ENCODE results near the gene OSGEP.

Gene OSGEP

DNA sequence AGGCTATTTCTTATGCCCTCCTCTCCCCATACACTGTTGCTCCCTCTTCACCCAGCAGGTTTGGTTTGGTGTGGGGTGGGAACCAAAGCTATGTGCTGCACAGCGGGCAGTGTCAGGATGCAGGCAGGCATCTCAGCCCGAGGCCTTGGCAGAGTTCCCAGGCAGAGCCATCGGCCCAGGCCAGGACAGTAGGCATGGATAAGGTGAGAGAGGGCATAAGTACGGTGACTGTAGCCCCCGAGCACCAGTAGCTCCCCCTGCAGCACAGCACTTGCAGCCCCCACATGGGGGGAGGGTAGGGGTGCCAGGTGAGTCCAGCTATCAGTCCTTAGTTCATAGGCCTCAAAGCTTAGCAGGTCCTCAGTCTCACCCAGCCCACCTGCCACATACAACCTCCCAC, 25.8 kb downstream of the OSGEP start:
- DNase-seq, result no peak

DNA sequence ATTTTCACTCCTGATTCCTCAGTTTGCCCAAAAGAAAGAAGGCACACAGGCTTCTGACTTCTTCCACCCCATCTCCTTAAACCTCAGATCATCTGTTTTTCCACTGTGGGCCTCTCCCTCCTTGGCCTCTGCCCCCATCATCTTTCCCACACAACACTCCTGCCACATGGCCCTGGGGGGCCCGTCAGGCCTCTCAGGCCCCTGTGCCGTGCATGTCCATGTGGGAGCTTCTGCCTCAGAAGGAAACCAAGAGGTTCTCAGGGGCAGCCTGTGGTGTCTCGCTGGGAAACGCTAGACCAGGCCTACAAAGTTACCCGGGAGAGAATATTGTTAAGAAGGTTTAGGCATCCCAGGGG, 26.6 kb downstream of the OSGEP start:
- no peak for DNase-seq

DNA sequence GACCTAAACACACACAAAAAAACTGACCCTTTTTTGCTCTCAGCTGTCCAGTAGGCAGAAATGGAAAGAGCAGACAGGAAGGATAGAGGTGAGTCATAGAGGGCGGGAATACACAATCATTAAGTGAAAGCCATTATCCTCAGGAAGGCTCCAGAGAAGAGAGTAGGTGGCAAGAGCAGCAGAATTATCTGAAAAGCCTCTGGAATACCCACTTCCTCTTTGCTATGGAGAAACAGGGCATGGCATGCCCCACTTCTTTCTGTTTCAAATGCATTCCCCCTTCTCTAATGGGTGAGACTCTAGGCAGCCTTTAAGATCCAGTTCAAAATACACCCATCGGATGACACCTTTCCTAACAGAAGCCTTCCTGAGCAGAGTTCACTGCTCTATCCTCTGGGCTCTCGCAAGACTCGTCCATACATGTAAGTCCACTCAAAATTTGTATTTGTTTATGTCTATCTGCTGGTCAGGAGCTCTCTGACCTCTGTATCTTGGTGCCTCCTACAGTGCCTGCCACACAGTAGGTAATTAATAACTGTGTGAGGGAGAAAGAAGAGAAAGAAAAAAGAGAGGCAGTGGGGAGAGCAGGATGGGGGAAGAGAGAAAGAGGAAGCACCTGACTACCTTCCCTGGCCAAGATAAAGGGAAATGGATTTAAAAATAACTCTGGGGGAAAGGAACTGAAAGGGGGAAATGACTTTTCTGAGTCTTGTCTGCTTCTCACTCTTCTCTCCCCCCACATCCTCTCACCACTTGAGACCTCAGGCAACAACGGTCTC, 27.2 kb downstream of the OSGEP start:
- DNase-seq, result no peak

GRCh38 chr14:20424851-20425250, 29.8 kb downstream of the OSGEP start:
- no peak for DNase-seq

- no peak for DNase-seq
These were observed 31.7 kb downstream of the OSGEP start for GRCh38 chr14:20422886-20423285.

DNA sequence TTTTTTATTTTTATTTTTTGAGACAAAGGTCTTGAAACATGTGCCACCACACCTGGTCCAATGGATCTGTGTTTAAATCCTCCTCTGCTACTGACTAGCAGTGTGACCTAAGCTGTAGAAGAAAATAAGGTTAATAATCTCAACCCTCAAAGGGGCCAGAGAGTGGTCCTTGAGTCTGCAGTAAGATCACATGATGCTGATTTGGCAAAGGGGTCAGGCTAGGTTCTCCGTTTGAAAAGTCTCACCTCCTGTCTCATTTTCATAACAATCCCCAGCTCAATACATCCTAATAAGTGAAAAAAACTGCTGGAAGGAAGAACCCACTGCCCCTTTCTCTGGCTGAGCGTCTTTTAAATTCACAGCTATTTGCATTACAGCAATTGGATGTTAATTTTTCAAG, 33.3 kb downstream of the OSGEP start:
- no peak for DNase-seq

- DNase-seq, result no peak
These were observed 35.2 kb downstream of the OSGEP start for GRCh38 chr14:20419419-20419818.

- DNase-seq, result no peak
These were observed 36.1 kb downstream of the OSGEP start for GRCh38 chr14:20418501-20418909.

DNA sequence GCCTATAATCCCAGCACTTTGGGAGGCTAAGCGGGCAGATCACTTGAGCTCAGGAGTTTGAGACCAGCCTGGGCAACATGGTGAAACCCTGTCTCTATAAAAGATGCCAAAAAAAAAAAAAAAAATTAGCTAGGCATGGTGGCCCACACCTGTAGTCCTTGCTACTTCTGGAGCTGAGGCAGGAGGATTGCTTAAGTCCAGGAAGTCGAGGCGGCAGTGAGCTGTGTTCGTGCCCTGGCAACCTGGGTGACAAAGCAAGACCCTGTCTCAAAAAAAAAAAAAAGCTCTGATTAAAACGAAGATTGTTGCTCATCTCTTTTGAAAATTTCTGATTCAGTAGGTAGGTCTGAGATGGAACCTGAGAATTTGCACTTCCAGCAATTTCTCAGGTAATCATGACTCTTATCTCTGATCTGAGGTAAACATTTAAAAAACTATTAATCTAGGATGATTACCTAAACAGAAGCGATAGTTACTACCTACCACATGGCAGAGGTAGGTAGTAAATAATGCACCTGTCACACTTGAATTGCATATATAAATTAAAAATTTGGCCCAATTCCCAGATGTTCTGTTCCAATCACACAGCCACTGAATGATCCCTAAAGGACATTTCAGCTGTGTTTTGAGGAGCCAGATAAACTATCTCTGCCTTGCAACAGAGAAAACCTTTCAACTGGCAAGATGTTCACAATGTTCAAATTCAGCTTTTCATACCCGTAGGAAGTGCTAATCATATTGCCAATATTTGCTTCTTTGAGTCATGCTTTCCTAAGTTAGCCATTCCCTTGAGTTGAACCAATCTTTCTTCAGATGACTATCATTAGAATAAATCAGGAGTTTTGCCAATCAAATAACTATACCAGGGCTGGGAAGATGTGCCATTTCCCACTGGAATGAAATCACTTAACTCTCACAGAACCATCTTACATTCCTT, 37.1 kb downstream of the OSGEP start:
- no peak for DNase-seq

DNA sequence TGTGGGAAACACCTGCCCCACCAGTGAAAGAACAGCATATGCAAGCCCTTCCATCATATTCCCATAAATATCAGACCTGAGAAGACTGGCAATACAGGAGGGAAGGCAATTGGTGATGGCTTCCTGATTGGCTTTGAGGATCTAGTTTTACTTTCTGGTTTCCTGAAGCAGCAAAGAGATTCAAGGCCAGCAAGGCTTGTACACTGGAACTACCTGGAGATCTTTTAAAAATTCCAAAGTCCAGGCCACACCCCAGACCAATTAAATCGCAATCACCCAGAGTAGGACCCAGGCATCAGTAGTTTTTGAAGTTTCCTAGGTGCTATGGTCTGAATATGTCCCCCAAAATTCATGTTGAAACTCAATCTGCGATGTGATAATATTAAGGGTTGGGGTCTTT, 38.4 kb downstream of the OSGEP start:
- no peak for DNase-seq

- DNase-seq, result peak; percentile 69
These were observed 38.8 kb downstream of the OSGEP start for GRCh38 chr14:20415782-20416206.

GRCh38 chr14:20413744-20414082, 40.9 kb downstream of the OSGEP start:
- peak; percentile 32 for DNase-seq

GRCh38 chr14:20412876-20413743, 41.5 kb downstream of the OSGEP start, which contains the start of gene TEP1:
TEP1 (minus strand) TSS chr14:20413501; CDS start chr14:20408439, 5,062 bp downstream.
- DNase-seq, result peak; percentile 70

- peak; percentile 40 for DNase-seq
These were observed 42.2 kb downstream of the OSGEP start for GRCh38 chr14:20412411-20412810.

GRCh38 chr14:20409226-20409625, 45.4 kb downstream of the OSGEP start:
- no peak for DNase-seq

DNA sequence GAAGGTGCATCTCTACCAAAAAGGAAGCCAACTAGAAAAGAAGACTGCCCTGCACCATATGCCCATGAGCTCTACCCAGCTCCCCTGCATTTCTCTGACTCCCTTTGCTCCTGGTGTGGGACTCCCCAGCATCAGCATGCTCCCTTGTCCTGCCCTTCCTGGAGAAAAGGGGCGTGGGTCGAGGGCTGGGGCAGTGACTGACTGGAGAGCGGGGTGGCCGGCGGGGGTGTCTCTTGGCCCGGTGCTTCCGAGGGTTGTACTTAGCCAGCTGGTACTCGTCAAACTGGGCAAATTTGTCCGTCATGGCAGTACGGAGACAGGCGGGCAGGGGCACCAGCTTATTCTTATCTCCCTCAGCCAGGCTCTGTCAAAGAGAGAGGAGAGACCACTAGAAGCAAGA, 51.1 kb downstream of the OSGEP start:
- no peak for DNase-seq

- DNase-seq, result no peak
These were observed 53.5 kb downstream of the OSGEP start for GRCh38 chr14:20400965-20401593.

- DNase-seq, result no peak
These were observed 54.0 kb downstream of the OSGEP start for GRCh38 chr14:20400589-20400964.

GRCh38 chr14:20397511-20397910, 57.1 kb downstream of the OSGEP start:
- no peak for DNase-seq

All from CD4-positive, alpha-beta T cell treated with Interleukin-12 subunit alpha and Interleukin-12 subunit beta, for 1 hour (primary cell).